ENCODE results near the gene TTC7B. TPM values are rescaled to one million over a fixed set of nuclear protein-coding genes. Genes with fewer than 3 reads are reported as not detected.

TTC7B gene
- total and polyA plus RNA-seq, 2 of the 13 experiments (the other 11 are each of a cell fraction or from before 2014, with no cell fraction given), result 1.3 to 3.2 TPM

DNA sequence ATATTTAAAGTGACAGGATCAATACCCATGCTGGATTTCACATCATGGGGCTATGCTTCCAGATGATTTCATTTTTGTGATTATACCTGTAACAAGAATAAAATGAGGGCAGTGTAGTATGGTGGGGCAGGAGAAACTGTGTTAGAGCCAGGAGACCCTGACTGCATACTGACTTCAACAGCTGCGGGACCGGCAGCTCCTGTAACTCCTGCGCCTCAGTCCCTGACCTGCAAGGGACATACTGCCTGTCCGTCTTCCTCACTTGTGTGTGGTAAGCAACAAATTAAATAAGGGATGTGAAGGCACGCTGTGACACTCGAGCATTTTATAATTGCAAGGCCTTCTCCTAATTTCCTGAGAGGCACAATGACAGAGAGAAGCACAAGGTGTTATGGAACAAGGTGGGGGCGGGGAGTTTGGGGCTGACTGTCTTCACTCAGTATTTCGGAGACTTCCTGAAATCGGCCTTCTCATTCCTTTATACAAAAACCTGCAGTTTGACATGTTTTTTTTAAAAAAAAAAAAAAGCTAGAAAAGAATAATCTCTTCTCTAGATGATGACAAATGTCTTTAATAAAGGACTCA, 164.2 kb downstream of the TTC7B start:
- Histone ChIP-seq H3K9me3 (ENCODE audit: low read length) (no peaks in the 10 kb centered on the region), H3K4me3 (replicated peaks in 1 of 3; ENCODE audit: insufficient read depth in 1 of 3, low read depth in 2 of 3, low read length in 3 of 3) (no peak overlapping the region), H3K4me1 (ENCODE audit: insufficient read depth, low read length) (peaks cover 12% of the 10 kb centered on the region), H4K20me1 (ENCODE audit: insufficient read depth, low read length) (no peaks in the 10 kb centered on the region), H3K27me3 (ENCODE audit: control insufficient read depth in 1 of 2, insufficient read depth in 2 of 2, low read length in 2 of 2) (no peaks in the 10 kb centered on the region), H3K9ac (ENCODE audit: insufficient read depth, low read depth, low read length) (no peak overlapping the region), H3K36me3 (replicated peaks in 1 of 2; ENCODE audit: control insufficient read depth in 1 of 2, insufficient read depth in 2 of 2, low read length in 2 of 2) (no peaks in the 10 kb centered on the region), H3K4me2 (ENCODE audit: low read depth, low read length) (no peak overlapping the region), H2AFZ (ENCODE audit: low read length) (no peak overlapping the region), H3K79me2 (ENCODE audit: insufficient read depth, low read length) (no peaks in the 10 kb centered on the region), H3K27ac (ENCODE audit: extremely low read length, insufficient read depth, low read length) (no peak overlapping the region)
- BruUV-seq (replicated peaks), result no TSS peak
- ChIA-PET CTCF (ENCODE audit: low intra/inter-chr PET ratio, low total read pairs) (no interaction called here), POLR2A (no interaction called here)
- TF ChIP-seq NR3C1 (CRISPR knock-in tag; IDR thresholded peaks at IDR 0.05), result no peak
- TF ChIP-seq, protein P1, sequence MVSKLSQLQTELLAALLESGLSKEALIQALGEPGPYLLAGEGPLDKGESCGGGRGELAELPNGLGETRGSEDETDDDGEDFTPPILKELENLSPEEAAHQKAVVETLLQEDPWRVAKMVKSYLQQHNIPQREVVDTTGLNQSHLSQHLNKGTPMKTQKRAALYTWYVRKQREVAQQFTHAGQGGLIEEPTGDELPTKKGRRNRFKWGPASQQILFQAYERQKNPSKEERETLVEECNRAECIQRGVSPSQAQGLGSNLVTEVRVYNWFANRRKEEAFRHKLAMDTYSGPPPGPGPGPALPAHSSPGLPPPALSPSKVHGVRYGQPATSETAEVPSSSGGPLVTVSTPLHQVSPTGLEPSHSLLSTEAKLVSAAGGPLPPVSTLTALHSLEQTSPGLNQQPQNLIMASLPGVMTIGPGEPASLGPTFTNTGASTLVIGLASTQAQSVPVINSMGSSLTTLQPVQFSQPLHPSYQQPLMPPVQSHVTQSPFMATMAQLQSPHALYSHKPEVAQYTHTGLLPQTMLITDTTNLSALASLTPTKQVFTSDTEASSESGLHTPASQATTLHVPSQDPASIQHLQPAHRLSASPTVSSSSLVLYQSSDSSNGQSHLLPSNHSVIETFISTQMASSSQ (IDR thresholded peaks at IDR 0.05; ENCODE audit: low read depth), result no peak
- TF ChIP-seq, protein P1 (CRISPR knock-in tag; IDR thresholded peaks at IDR 0.05; ENCODE audit: borderline replicate concordance), result no peak
- TF ChIP-seq SP5 (CRISPR knock-in tag; IDR thresholded peaks at IDR 0.05; ENCODE audit: borderline replicate concordance, low read depth), result no peak
- TF ChIP-seq ZNF672 (CRISPR knock-in tag; IDR thresholded peaks at IDR 0.05), result no peak
- TF ChIP-seq KLF12 (CRISPR knock-in tag; IDR thresholded peaks at IDR 0.05; ENCODE audit: borderline replicate concordance), result no peak
- TF ChIP-seq, protein P2, sequence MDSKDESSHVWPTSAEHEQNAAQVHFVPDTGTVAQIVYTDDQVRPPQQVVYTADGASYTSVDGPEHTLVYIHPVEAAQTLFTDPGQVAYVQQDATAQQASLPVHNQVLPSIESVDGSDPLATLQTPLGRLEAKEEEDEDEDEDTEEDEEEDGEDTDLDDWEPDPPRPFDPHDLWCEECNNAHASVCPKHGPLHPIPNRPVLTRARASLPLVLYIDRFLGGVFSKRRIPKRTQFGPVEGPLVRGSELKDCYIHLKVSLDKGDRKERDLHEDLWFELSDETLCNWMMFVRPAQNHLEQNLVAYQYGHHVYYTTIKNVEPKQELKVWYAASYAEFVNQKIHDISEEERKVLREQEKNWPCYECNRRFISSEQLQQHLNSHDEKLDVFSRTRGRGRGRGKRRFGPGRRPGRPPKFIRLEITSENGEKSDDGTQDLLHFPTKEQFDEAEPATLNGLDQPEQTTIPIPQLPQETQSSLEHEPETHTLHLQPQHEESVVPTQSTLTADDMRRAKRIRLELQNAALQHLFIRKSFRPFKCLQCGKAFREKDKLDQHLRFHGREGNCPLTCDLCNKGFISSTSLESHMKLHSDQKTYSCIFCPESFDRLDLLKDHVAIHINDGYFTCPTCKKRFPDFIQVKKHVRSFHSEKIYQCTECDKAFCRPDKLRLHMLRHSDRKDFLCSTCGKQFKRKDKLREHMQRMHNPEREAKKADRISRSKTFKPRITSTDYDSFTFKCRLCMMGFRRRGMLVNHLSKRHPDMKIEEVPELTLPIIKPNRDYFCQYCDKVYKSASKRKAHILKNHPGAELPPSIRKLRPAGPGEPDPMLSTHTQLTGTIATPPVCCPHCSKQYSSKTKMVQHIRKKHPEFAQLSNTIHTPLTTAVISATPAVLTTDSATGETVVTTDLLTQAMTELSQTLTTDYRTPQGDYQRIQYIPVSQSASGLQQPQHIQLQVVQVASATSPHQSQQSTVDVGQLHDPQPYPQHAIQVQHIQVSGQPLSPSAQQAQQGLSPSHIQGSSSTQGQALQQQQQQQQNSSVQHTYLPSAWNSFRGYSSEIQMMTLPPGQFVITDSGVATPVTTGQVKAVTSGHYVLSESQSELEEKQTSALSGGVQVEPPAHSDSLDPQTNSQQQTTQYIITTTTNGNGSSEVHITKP (CRISPR knock-in tag; IDR thresholded peaks at IDR 0.05; ENCODE audit: low read depth), result no peak
- TF ChIP-seq MAZ (IDR thresholded peaks at IDR 0.05; ENCODE audit: borderline replicate concordance, low read depth, low read length), result no peak
- no peak for TF ChIP-seq MAZ (CRISPR knock-in tag; IDR thresholded peaks at IDR 0.05; ENCODE audit: low read depth)
- TF ChIP-seq SRSF9 (IDR thresholded peaks at IDR 0.05; ENCODE audit: borderline replicate concordance, insufficient read depth, low read depth, low read length, poor library complexity, severe bottlenecking), result no peak
- TF ChIP-seq, protein P3, sequence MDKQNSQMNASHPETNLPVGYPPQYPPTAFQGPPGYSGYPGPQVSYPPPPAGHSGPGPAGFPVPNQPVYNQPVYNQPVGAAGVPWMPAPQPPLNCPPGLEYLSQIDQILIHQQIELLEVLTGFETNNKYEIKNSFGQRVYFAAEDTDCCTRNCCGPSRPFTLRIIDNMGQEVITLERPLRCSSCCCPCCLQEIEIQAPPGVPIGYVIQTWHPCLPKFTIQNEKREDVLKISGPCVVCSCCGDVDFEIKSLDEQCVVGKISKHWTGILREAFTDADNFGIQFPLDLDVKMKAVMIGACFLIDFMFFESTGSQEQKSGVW (CRISPR knock-in tag; IDR thresholded peaks at IDR 0.05; ENCODE audit: borderline replicate concordance), result no peak
- no peak for TF ChIP-seq MAFF (IDR thresholded peaks at IDR 0.05; ENCODE audit: low read depth, low read length)
- no peak for TF ChIP-seq ATF7-NPFF (CRISPR knock-in tag; IDR thresholded peaks at IDR 0.05; ENCODE audit: low read depth)
- TF ChIP-seq FLYWCH1 (CRISPR knock-in tag; IDR thresholded peaks at IDR 0.05), result no peak
- TF ChIP-seq ZNF44 (CRISPR knock-in tag; IDR thresholded peaks at IDR 0.05), result no peak
- TF ChIP-seq SIX1 (CRISPR knock-in tag; IDR thresholded peaks at IDR 0.05; ENCODE audit: borderline replicate concordance), result no peak
- in situ Hi-C loops (cut with HindIII; ENCODE audit: extremely low pct_ligation_motif_present, low pct_unique_long_range_greater_than_20kb), result no loop called here
- intact Hi-C loops (cut with micrococcal nuclease; ENCODE audit: unreplicated experiment), result no loop called here
- FAIRE-seq (no peak), DNase-seq (ENCODE audit: low spot score) (no peak), ATAC-seq (no peak)
- WGBS (ENCODE audit: low lambda C conversion rate), result 63% methylated on average over 9 of the region's 9 CpGs
